ENCODE data around the gene TIAM1. TPM values are rescaled to one million over a fixed set of nuclear protein-coding genes. Genes with fewer than 3 reads are reported as not detected.

The TIAM1 gene
- total RNA-seq, 6 experiments from 2014 or later, result 4.8 to 12.5 (median 7.7) TPM

DNA sequence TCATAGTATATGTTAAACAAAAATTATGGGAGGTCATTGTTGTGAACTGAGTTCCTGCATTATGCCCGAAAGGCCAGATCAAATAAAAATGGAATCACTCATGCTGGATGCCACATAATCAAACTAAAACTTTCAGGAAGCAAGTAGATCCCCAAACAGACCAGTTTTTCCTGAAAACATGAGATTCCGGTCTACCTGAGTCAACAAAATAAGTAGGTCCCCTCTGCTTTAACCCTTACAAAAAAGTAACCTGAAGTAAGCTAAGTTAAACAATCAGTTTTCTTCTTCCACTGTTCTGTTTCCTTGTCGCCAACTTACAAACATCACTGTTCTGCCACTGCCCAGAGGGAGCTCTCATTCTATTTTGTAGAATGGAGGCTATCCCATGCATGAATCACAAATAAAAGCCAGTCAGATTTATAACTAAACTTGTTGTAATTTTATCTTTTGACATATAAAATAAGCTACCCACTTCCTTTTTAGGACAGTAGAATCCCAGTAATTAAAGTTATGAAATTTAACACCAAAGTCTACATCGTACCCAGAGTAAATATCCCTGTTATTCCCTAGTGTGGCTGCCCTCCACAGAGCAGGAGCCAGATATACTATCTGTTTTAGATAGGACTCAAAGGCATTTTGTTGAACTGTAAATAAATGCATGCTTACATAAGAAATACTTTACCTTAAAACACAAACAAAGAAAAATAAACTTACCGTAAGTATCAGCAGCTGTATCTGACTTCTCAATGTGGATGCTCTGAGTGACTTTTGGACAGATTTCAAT lies 149.4 kb downstream of the TIAM1 start:
- TF ChIP-seq, protein P1, sequence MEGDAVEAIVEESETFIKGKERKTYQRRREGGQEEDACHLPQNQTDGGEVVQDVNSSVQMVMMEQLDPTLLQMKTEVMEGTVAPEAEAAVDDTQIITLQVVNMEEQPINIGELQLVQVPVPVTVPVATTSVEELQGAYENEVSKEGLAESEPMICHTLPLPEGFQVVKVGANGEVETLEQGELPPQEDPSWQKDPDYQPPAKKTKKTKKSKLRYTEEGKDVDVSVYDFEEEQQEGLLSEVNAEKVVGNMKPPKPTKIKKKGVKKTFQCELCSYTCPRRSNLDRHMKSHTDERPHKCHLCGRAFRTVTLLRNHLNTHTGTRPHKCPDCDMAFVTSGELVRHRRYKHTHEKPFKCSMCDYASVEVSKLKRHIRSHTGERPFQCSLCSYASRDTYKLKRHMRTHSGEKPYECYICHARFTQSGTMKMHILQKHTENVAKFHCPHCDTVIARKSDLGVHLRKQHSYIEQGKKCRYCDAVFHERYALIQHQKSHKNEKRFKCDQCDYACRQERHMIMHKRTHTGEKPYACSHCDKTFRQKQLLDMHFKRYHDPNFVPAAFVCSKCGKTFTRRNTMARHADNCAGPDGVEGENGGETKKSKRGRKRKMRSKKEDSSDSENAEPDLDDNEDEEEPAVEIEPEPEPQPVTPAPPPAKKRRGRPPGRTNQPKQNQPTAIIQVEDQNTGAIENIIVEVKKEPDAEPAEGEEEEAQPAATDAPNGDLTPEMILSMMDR (IDR thresholded peaks at IDR 0.05), result no peak
- TF ChIP-seq POLR2A (IDR thresholded peaks at IDR 0.05), result no peak
- H3K36me3 ChIP-seq, result no peaks in the 10 kb centered on the region
- no peaks in the 10 kb centered on the region for H3K27me3 ChIP-seq
- WGBS (ENCODE audit: insufficient coverage, low coverage, low lambda C conversion rate, missing lambda C conversion rate), result 84% methylated on average over 5 of the region's 5 CpGs
- H3K4me3 ChIP-seq, result no peak overlapping the region
- no peak for ATAC-seq
- no peaks in the 10 kb centered on the region for H3K9me3 ChIP-seq
- intact Hi-C loops (cut with DNase I), result loop anchor here (10.0 kb wide), 2 partner anchors 390 to 400 kb away; no protein-coding TSS in a partner anchor
- no peak overlapping the region for H3K27ac ChIP-seq
- no peaks in the 10 kb centered on the region for H3K4me1 ChIP-seq
- DNase-seq, result no peak

DNA sequence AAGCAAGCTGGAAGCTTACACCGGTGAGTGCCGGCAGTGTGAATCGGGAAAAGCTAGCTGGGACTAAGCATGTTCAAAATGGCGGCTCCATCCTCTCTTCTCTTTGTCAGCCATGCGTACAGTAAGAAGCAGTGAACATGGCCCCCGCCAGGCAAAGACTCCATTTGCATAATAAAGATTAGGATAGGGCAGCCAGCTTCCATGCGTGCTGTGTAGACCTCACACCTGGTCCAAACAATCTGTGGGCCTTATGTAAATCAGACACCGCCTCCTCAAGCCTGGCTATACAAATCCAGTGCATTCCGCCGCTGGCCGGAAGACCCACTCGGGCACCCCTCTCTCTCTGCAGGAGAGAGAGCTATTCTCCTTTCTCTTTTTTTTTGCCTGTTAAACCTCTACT lies 150.3 kb downstream of the TIAM1 start:
- TF ChIP-seq POLR2A (IDR thresholded peaks at IDR 0.05), result no peak
- TF ChIP-seq, protein P1 (IDR thresholded peaks at IDR 0.05), result no peak
- Histone ChIP-seq H3K27ac (no peak overlapping the region), H3K9me3 (no peaks in the 10 kb centered on the region), H3K4me1 (no peaks in the 10 kb centered on the region), H3K36me3 (no peaks in the 10 kb centered on the region), H3K4me3 (no peak overlapping the region), H3K27me3 (no peaks in the 10 kb centered on the region)
- intact Hi-C loops (cut with DNase I), result loop anchor here (10.0 kb wide), 2 partner anchors 391 to 401 kb away; no protein-coding TSS in a partner anchor
- no peak for DNase-seq
- 86% methylated on average over 5 of the region's 12 CpGs for WGBS (ENCODE audit: insufficient coverage, low coverage, low lambda C conversion rate, missing lambda C conversion rate)
- ATAC-seq, result no peak

DNA sequence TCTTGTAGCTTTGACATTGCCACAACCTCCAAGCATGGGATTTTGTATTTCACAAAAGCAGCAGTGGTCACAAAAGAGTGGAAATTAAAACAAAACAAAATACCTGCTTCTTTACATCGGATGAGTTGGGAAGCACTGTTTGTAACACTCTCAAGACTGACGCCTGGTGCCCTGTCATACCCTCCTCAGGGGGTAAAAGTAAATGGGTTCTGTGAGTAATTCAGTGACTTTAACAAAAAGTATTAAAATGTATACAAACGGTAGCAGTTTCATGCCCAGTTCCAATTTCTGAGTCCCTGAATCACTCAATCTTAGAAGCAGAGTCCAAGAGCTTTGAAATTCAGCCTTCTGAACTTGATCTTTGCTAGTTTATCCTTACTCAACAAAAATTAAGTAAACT lies 152.5 kb downstream of the TIAM1 start:
- Histone ChIP-seq H3K27me3 (no peaks in the 10 kb centered on the region), H3K9me3 (no peaks in the 10 kb centered on the region), H3K36me3 (no peaks in the 10 kb centered on the region), H3K4me3 (no peak overlapping the region), H3K27ac (no peak overlapping the region), H3K4me1 (no peaks in the 10 kb centered on the region)
- no peak for TF ChIP-seq POLR2A (IDR thresholded peaks at IDR 0.05)
- TF ChIP-seq, protein P1 (IDR thresholded peaks at IDR 0.05), result no peak
- no peak for DNase-seq
- intact Hi-C loops (cut with DNase I), result loop anchor here (10.0 kb wide), 2 partner anchors 393 to 403 kb away; no protein-coding TSS in a partner anchor
- WGBS (ENCODE audit: insufficient coverage, low coverage, low lambda C conversion rate, missing lambda C conversion rate), result 83% methylated on average over 3 of the region's 3 CpGs
- no peak for ATAC-seq

DNA sequence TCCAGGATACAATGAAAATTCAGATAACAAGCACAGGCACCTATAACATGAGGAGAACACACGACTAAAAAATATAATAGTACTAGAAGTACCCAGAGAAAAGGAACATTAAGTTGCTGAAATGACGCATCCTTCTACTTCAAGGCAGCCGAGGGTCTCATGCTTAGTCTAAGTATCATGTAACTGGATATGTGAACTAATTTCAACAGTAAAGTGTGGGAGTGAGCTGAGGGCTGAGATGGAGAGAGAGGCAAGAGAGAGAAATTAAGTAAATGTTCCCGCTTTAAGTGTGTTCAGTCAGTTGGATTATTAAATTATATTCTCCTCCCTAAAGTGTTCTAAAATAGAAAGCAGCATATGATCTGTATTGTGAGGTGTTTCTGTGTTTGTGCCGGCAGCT lies 153.5 kb downstream of the TIAM1 start:
- no peaks in the 10 kb centered on the region for H3K36me3 ChIP-seq
- no peak for DNase-seq
- 79% methylated on average over 5 of the region's 5 CpGs for WGBS (ENCODE audit: insufficient coverage, low coverage, low lambda C conversion rate, missing lambda C conversion rate)
- no peaks in the 10 kb centered on the region for H3K4me1 ChIP-seq
- no peak for TF ChIP-seq POLR2A (IDR thresholded peaks at IDR 0.05)
- TF ChIP-seq, protein P1 (IDR thresholded peaks at IDR 0.05), result no peak
- no peaks in the 10 kb centered on the region for H3K27me3 ChIP-seq
- H3K9me3 ChIP-seq, result no peaks in the 10 kb centered on the region
- intact Hi-C loops (cut with DNase I), result loop anchor here (10.0 kb wide), 2 partner anchors 394 to 404 kb away; no protein-coding TSS in a partner anchor
- no peak for ATAC-seq
- no peak overlapping the region for H3K27ac ChIP-seq
- no peak overlapping the region for H3K4me3 ChIP-seq

All from right lobe of liver (tissue), 6 donors.